Activated naive CD4-positive, alpha-beta T cell treated with anti-CD3 and anti-CD28 coated beads, Interleukin-2, amount 50 U/mL, for 24 hours (primary cell): ENCODE results near the gene ABCA13.
"Not testable (repeated sequence)": the region's sequence is repeated elsewhere in the genome, so short reads cannot be mapped to it uniquely, and the experiment has no call there.

ENCODE experiments used
- H3K27ac Mint-ChIP-seq: one replicate; pipeline ENCODE4 v1.8.0; 2021; ENCODE audit warnings: mild to moderate bottlenecking, mixed read lengths
- H3K27me3 Mint-ChIP-seq: one replicate; pipeline ENCODE4 v1.8.0; 2021; ENCODE audit warnings: mixed read lengths
- H3K36me3 Mint-ChIP-seq: one replicate; pipeline ENCODE4 v1.8.0; 2021; ENCODE audit warnings: mixed read lengths
- H3K4me1 Mint-ChIP-seq: one replicate; pipeline ENCODE4 v1.8.0; 2021; ENCODE audit warnings: mixed read lengths
- H3K4me3 Mint-ChIP-seq: one replicate; pipeline ENCODE4 v1.8.0; 2021; ENCODE audit warnings: mild to moderate bottlenecking, mixed read lengths
- H3K9me3 Mint-ChIP-seq: one replicate; pipeline ENCODE4 v1.8.0; 2021; ENCODE audit warnings: mixed read lengths

ABCA13 gene

GRCh38 chr7:48171202-48171601 is at the start of gene ABCA13:
Gene ABCA13 (plus strand): TSS chr7:48171458. CDS start chr7:48171484, 26 bp downstream.
- Mint-ChIP-seq H3K27ac (no peak within 1 kb of the TSS), H3K36me3 (no peaks in the 10 kb centered on the region), H3K9me3 (no peaks in the 10 kb centered on the region), H3K27me3 (peaks cover 15% of the 10 kb centered on the region), H3K4me3 (no peak within 1 kb of the TSS), H3K4me1 (no peaks in the 10 kb centered on the region)

GRCh38 chr7:48126037-48126436 is 45.2 kb upstream of the ABCA13 start:
- peaks cover 2% of the 10 kb centered on the region for H3K36me3 Mint-ChIP-seq
- H3K9me3 Mint-ChIP-seq = peaks cover 7% of the 10 kb centered on the region
- H3K4me3 Mint-ChIP-seq = no peak overlapping the region
- no peaks in the 10 kb centered on the region for H3K4me1 Mint-ChIP-seq
- H3K27ac Mint-ChIP-seq = peak overlapping the region; percentile 25
- H3K27me3 Mint-ChIP-seq = peaks cover 8% of the 10 kb centered on the region

- Mint-ChIP-seq H3K4me1 (no peaks in the 10 kb centered on the region), H3K27ac (no peak overlapping the region), H3K36me3 (peaks cover 2% of the 10 kb centered on the region), H3K4me3 (no peak overlapping the region), H3K9me3 (peaks cover 7% of the 10 kb centered on the region), H3K27me3 (peaks cover 7% of the 10 kb centered on the region)
Observed at GRCh38 chr7:48130658-48131108, 40.6 kb upstream of the ABCA13 start.

- no peaks in the 10 kb centered on the region for H3K36me3 Mint-ChIP-seq
- no peak overlapping the region for H3K27ac Mint-ChIP-seq
- no peaks in the 10 kb centered on the region for H3K4me1 Mint-ChIP-seq
Observed at GRCh38 chr7:48132792-48133191, 38.5 kb upstream of the ABCA13 start.

GRCh38 chr7:48139459-48139858 is 31.8 kb upstream of the ABCA13 start:
- Mint-ChIP-seq H3K4me3 (no peak overlapping the region), H3K27me3 (peaks cover 1% of the 10 kb centered on the region), H3K36me3 (no peaks in the 10 kb centered on the region), H3K27ac (no peak overlapping the region), H3K4me1 (peaks cover 4% of the 10 kb centered on the region), H3K9me3 (peaks cover 3% of the 10 kb centered on the region)

More at GRCh38 chr7:48132792-48133191, 38.5 kb upstream of the ABCA13 start:
- H3K4me3 Mint-ChIP-seq = no peak overlapping the region
- peaks cover 5% of the 10 kb centered on the region for H3K27me3 Mint-ChIP-seq
- H3K9me3 Mint-ChIP-seq = peaks cover 3% of the 10 kb centered on the region

- no peak overlapping the region for H3K4me3 Mint-ChIP-seq
- H3K36me3 Mint-ChIP-seq = no peaks in the 10 kb centered on the region
- peaks cover 4% of the 10 kb centered on the region for H3K4me1 Mint-ChIP-seq
- peaks cover 1% of the 10 kb centered on the region for H3K27me3 Mint-ChIP-seq
- H3K9me3 Mint-ChIP-seq = peaks cover 3% of the 10 kb centered on the region
- H3K27ac Mint-ChIP-seq = no peak overlapping the region
Observed at GRCh38 chr7:48140001-48140681, 31.1 kb upstream of the ABCA13 start.

GRCh38 chr7:48141521-48141920 is 29.7 kb upstream of the ABCA13 start:
- peaks cover 1% of the 10 kb centered on the region for H3K27me3 Mint-ChIP-seq
- peaks cover 4% of the 10 kb centered on the region for H3K4me1 Mint-ChIP-seq
- no peak overlapping the region for H3K27ac Mint-ChIP-seq
- no peaks in the 10 kb centered on the region for H3K36me3 Mint-ChIP-seq
- H3K9me3 Mint-ChIP-seq = peaks cover 3% of the 10 kb centered on the region
- H3K4me3 Mint-ChIP-seq = no peak overlapping the region

GRCh38 chr7:48144291-48144768 is 26.9 kb upstream of the ABCA13 start:
- Mint-ChIP-seq H3K27ac (no peak overlapping the region), H3K4me3 (no peak overlapping the region), H3K4me1 (peaks cover 4% of the 10 kb centered on the region)

GRCh38 chr7:48147078-48147591 is 24.1 kb upstream of the ABCA13 start:
- H3K36me3 Mint-ChIP-seq = no peaks in the 10 kb centered on the region
- peaks cover 5% of the 10 kb centered on the region for H3K27me3 Mint-ChIP-seq
- H3K9me3 Mint-ChIP-seq = no peaks in the 10 kb centered on the region
- H3K4me1 Mint-ChIP-seq = no peaks in the 10 kb centered on the region
- H3K4me3 Mint-ChIP-seq = no peak overlapping the region
- H3K27ac Mint-ChIP-seq = no peak overlapping the region

More at GRCh38 chr7:48144291-48144768, 26.9 kb upstream of the ABCA13 start:
- H3K9me3 Mint-ChIP-seq = no peaks in the 10 kb centered on the region
- peaks cover 5% of the 10 kb centered on the region for H3K27me3 Mint-ChIP-seq
- no peaks in the 10 kb centered on the region for H3K36me3 Mint-ChIP-seq

- not testable (repeated sequence) for H3K27ac Mint-ChIP-seq, H3K4me3 Mint-ChIP-seq
Observed at GRCh38 chr7:48147690-48148089, 23.6 kb upstream of the ABCA13 start.

GRCh38 chr7:48148311-48148710 is 22.9 kb upstream of the ABCA13 start:
- Mint-ChIP-seq H3K9me3 (no peaks in the 10 kb centered on the region), H3K27ac (no peak overlapping the region), H3K4me3 (no peak overlapping the region), H3K36me3 (no peaks in the 10 kb centered on the region), H3K27me3 (peaks cover 5% of the 10 kb centered on the region), H3K4me1 (no peaks in the 10 kb centered on the region)

More at GRCh38 chr7:48147690-48148089, 23.6 kb upstream of the ABCA13 start:
- not testable (repeated sequence) for H3K27me3 Mint-ChIP-seq, H3K36me3 Mint-ChIP-seq, H3K9me3 Mint-ChIP-seq, H3K4me1 Mint-ChIP-seq

GRCh38 chr7:48149058-48149457 is 22.2 kb upstream of the ABCA13 start:
- Mint-ChIP-seq H3K27me3 (peaks cover 7% of the 10 kb centered on the region), H3K4me3 (no peak overlapping the region), H3K9me3 (no peaks in the 10 kb centered on the region), H3K4me1 (no peaks in the 10 kb centered on the region), H3K27ac (peak overlapping the region; percentile 60), H3K36me3 (no peaks in the 10 kb centered on the region)

- no peaks in the 10 kb centered on the region for H3K36me3 Mint-ChIP-seq
- H3K9me3 Mint-ChIP-seq = no peaks in the 10 kb centered on the region
- peaks cover 7% of the 10 kb centered on the region for H3K27me3 Mint-ChIP-seq
- H3K27ac Mint-ChIP-seq = no peak overlapping the region
- no peak overlapping the region for H3K4me3 Mint-ChIP-seq
- no peaks in the 10 kb centered on the region for H3K4me1 Mint-ChIP-seq
Observed at GRCh38 chr7:48150086-48150485, 21.2 kb upstream of the ABCA13 start.

GRCh38 chr7:48154792-48155413 is 16.4 kb upstream of the ABCA13 start:
- no peaks in the 10 kb centered on the region for H3K36me3 Mint-ChIP-seq
- no peaks in the 10 kb centered on the region for H3K9me3 Mint-ChIP-seq
- H3K4me3 Mint-ChIP-seq = no peak overlapping the region
- H3K4me1 Mint-ChIP-seq = no peaks in the 10 kb centered on the region
- peaks cover 6% of the 10 kb centered on the region for H3K27me3 Mint-ChIP-seq
- H3K27ac Mint-ChIP-seq = no peak overlapping the region

GRCh38 chr7:48158404-48158803 is 12.9 kb upstream of the ABCA13 start:
- Mint-ChIP-seq H3K4me1 (no peaks in the 10 kb centered on the region), H3K27me3 (peaks cover 16% of the 10 kb centered on the region), H3K36me3 (no peaks in the 10 kb centered on the region), H3K4me3 (no peak overlapping the region), H3K9me3 (peaks cover 10% of the 10 kb centered on the region), H3K27ac (no peak overlapping the region)
